ENCODE results near the gene FOXK2. TPM values are rescaled to one million over a fixed set of nuclear protein-coding genes. Genes with fewer than 3 reads are reported as not detected.

FOXK2 gene
- total RNA-seq, 1 experiment from 2014 or later: 57.7 TPM

GRCh38 chr17:82566129-82566960, 46.8 kb downstream of the FOXK2 start:
- ChIA-PET CTCF (interaction anchor here (0.7 kb wide), 1 partner anchor 13 kb away, joined by 3 read pairs; no protein-coding TSS in a partner anchor), POLR2A (interaction anchor here (0.7 kb wide), 1 partner anchor 46 kb away, joined by 3 read pairs; no protein-coding TSS in a partner anchor)
- Mint-ChIP-seq H3K9me3 (no peaks in the 10 kb centered on the region), H3K27ac (peak overlapping the region; percentile 70; the same call in 1 of the 2 replicates), H3K4me3 (no peak overlapping the region), H3K4me1 (peaks cover 19% of the 10 kb centered on the region), H3K36me3 (peaks cover 37% of the 10 kb centered on the region), H3K27me3 (ENCODE audit: low read depth) (no peaks in the 10 kb centered on the region)
- no peak for TF ChIP-seq HMGA2 (CRISPR knock-in tag; IDR thresholded peaks at IDR 0.05)
- no peak for TF ChIP-seq EMX1 (CRISPR knock-in tag; IDR thresholded peaks at IDR 0.05)
- TF ChIP-seq CDX4 (CRISPR knock-in tag; IDR thresholded peaks at IDR 0.05; ENCODE audit: borderline replicate concordance): no peak
- ATAC-seq (no peak; the same call in 1 of the 2 replicates), DNase-seq (ENCODE audit: low spot score) (no peak)

GRCh38 chr17:82567286-82567685, 47.8 kb downstream of the FOXK2 start:
- H3K36me3 Mint-ChIP-seq: peaks cover 45% of the 10 kb centered on the region
- no peak overlapping the region for H3K4me3 Mint-ChIP-seq
- H3K4me1 Mint-ChIP-seq: peaks cover 19% of the 10 kb centered on the region
- TF ChIP-seq MXD4 (CRISPR knock-in tag; IDR thresholded peaks at IDR 0.05; ENCODE audit: borderline replicate concordance) (no peak), ZNF138 (CRISPR knock-in tag; conservative IDR thresholded peaks at IDR 0.05) (no peak), PRDM15 (CRISPR knock-in tag; IDR thresholded peaks at IDR 0.05) (no peak), ZNF671 (CRISPR knock-in tag; IDR thresholded peaks at IDR 0.05) (no peak)
- DNase-seq (ENCODE audit: low spot score): no peak
- peak overlapping the region; percentile 63; the same call in 1 of the 2 replicates for H3K27ac Mint-ChIP-seq
- ATAC-seq: no peak
- ChIA-PET CTCF (interaction anchor here (0.7 kb wide), 3 partner anchors 11 to 490 kb away, joined by 3 to 4 read pairs (median 3); no protein-coding TSS in a partner anchor), POLR2A (interaction anchor here (0.6 kb wide), 1 partner anchor 254 kb away, joined by 8 read pairs; no protein-coding TSS in a partner anchor)
- no peaks in the 10 kb centered on the region for H3K9me3 Mint-ChIP-seq
- no peaks in the 10 kb centered on the region for H3K27me3 Mint-ChIP-seq (ENCODE audit: low read depth)

GRCh38 chr17:82568997-82569393, 49.5 kb downstream of the FOXK2 start:
- CTCF ChIA-PET: no interaction called here
- Mint-ChIP-seq H3K36me3 (peaks cover 47% of the 10 kb centered on the region), H3K4me3 (no peak overlapping the region), H3K27me3 (ENCODE audit: low read depth) (no peaks in the 10 kb centered on the region), H3K9me3 (no peaks in the 10 kb centered on the region), H3K4me1 (peaks cover 19% of the 10 kb centered on the region), H3K27ac (peak overlapping the region; percentile 46; the same call in 1 of the 2 replicates)
- ATAC-seq (no peak), DNase-seq (ENCODE audit: low spot score) (no peak)
- no peak for TF ChIP-seq ZNF263 (CRISPR knock-in tag; IDR thresholded peaks at IDR 0.05; ENCODE audit: low read depth)
- no peak for TF ChIP-seq NFE2L1 (CRISPR knock-in tag; IDR thresholded peaks at IDR 0.05)
- TF ChIP-seq, protein P1, sequence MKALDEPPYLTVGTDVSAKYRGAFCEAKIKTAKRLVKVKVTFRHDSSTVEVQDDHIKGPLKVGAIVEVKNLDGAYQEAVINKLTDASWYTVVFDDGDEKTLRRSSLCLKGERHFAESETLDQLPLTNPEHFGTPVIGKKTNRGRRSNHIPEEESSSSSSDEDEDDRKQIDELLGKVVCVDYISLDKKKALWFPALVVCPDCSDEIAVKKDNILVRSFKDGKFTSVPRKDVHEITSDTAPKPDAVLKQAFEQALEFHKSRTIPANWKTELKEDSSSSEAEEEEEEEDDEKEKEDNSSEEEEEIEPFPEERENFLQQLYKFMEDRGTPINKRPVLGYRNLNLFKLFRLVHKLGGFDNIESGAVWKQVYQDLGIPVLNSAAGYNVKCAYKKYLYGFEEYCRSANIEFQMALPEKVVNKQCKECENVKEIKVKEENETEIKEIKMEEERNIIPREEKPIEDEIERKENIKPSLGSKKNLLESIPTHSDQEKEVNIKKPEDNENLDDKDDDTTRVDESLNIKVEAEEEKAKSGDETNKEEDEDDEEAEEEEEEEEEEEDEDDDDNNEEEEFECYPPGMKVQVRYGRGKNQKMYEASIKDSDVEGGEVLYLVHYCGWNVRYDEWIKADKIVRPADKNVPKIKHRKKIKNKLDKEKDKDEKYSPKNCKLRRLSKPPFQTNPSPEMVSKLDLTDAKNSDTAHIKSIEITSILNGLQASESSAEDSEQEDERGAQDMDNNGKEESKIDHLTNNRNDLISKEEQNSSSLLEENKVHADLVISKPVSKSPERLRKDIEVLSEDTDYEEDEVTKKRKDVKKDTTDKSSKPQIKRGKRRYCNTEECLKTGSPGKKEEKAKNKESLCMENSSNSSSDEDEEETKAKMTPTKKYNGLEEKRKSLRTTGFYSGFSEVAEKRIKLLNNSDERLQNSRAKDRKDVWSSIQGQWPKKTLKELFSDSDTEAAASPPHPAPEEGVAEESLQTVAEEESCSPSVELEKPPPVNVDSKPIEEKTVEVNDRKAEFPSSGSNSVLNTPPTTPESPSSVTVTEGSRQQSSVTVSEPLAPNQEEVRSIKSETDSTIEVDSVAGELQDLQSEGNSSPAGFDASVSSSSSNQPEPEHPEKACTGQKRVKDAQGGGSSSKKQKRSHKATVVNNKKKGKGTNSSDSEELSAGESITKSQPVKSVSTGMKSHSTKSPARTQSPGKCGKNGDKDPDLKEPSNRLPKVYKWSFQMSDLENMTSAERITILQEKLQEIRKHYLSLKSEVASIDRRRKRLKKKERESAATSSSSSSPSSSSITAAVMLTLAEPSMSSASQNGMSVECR (CRISPR knock-in tag; IDR thresholded peaks at IDR 0.05; ENCODE audit: borderline replicate concordance): no peak
- POLR2A ChIA-PET: interaction anchor here (0.6 kb wide), 1 partner anchor 13 kb away, joined by 4 read pairs; no protein-coding TSS in a partner anchor

All from WTC11 (cell line).